Kidney (tissue), 14 donors: Measurements from ENCODE around the gene JPT1. TPM values are rescaled to one million over a fixed set of nuclear protein-coding genes. Genes with fewer than 3 reads are reported as not detected.
"Not testable (repeated sequence)": the region's sequence is repeated elsewhere in the genome, so short reads cannot be mapped to it uniquely, and the experiment has no call there.

Experiments used
- DNase-seq, 5 donors: peaks; one replicate each; pipeline ENCODE4 v3.0.0-alpha.2; 2013 to 2020
- FAIRE-seq: peaks from 2 replicates; lab custom pipeline; 2012; peaks lifted over from hg19 to GRCh38; lab: Jason Lieb, UNC
- H3K27ac ChIP-seq, 2 donors: one replicate each; pipeline ENCODE4 v1.7.0; 2013; ENCODE audit warnings: low read depth in 2 of 2, low read length in 2 of 2, inconsistent platforms in 1 of 2
- H3K27me3 ChIP-seq: one replicate; pipeline ENCODE4 v1.7.1; 2013; ENCODE audit warnings: low read length, inconsistent platforms; ENCODE audit not compliant: control insufficient read depth, insufficient read depth
- H3K36me3 ChIP-seq, 3 donors: one replicate each; pipeline versions ENCODE4 v1.7.0 to v1.7.1; 2013; ENCODE audit warnings: low read length in 3 of 3, control low read depth in 1 of 3, inconsistent platforms in 1 of 3; ENCODE audit not compliant: insufficient read depth in 3 of 3, control insufficient read depth in 2 of 3
- H3K4me1 ChIP-seq, 3 donors: one replicate each; pipeline versions ENCODE4 v1.7.0 to v1.7.1; 2013; ENCODE audit warnings: low read length in 3 of 3, inconsistent platforms in 1 of 3, low read depth in 1 of 3; ENCODE audit not compliant: control insufficient read depth in 2 of 3, insufficient read depth in 2 of 3
- H3K4me3 ChIP-seq, 3 donors: one replicate each; pipeline versions ENCODE4 v1.7.0 to v1.8.1; 2013; ENCODE audit warnings: low read length in 3 of 3, control low read depth in 1 of 3, inconsistent platforms in 1 of 3
- H3K9ac ChIP-seq, 3 donors: one replicate each; pipeline versions ENCODE4 v1.7.0 to v1.7.1; 2013; ENCODE audit warnings: low read length in 3 of 3, control low read depth in 1 of 3, inconsistent platforms in 1 of 3
- H3K9me3 ChIP-seq, 3 donors: one replicate each; pipeline versions ENCODE4 v1.7.0 to v1.7.1; 2013; ENCODE audit warnings: low read length in 3 of 3, control low read depth in 1 of 3, inconsistent platforms in 1 of 3; ENCODE audit not compliant: control insufficient read depth in 2 of 3, insufficient read depth in 1 of 3
- CTCF ChIP-seq: IDR thresholded peaks from 3 replicates; pipeline ENCODE4 v1.5.1; 2012; ENCODE audit warnings: mild to moderate bottlenecking, moderate library complexity, borderline replicate concordance; ENCODE audit not compliant: insufficient read depth; ENCODE audit errors: extremely low read depth
- intact Hi-C: fragments of 100-400 bp; cut with DNase I; formaldehyde crosslinking; loops from one replicate; pipeline ENCODE4 v1.11.1; 2022
- polyA plus RNA-seq: library from polyadenylated mRNA; stranded (reverse); fragments of 350-450 nt; fragmentation: Illumina TruSeq; extraction: RNeasy Lipid Tissue Mini Kit (QIAGEN cat#74804); gene quantifications from one replicate; pipeline ENCODE4 v1.2.3, GENCODE V29; 2014; ENCODE audit warnings: low read depth, low replicate concordance; ENCODE audit not compliant: insufficient read depth
- total RNA-seq: library from RNA; stranded (reverse); fragmentation: NEBNext Ultra II Directional; extraction: Animal tissue kit (Norgen Biotek cat#: 25700); gene quantifications from one replicate; pipeline ENCODE4 v1.2.1, GENCODE V29; 2021
- donor health status: control.
- donor health status: control.
- donor health status: control.
- donor health status: control.
- donor health status: control.
- donor health status: DM: yes; HTN: yes; CAD: no.
- donor health status: Normal renal cell carcinoma (clear cell type).

JPT1 gene
- total and polyA plus RNA-seq, 2 donors from 2014 or later: 76.4 to 122 TPM

DNA sequence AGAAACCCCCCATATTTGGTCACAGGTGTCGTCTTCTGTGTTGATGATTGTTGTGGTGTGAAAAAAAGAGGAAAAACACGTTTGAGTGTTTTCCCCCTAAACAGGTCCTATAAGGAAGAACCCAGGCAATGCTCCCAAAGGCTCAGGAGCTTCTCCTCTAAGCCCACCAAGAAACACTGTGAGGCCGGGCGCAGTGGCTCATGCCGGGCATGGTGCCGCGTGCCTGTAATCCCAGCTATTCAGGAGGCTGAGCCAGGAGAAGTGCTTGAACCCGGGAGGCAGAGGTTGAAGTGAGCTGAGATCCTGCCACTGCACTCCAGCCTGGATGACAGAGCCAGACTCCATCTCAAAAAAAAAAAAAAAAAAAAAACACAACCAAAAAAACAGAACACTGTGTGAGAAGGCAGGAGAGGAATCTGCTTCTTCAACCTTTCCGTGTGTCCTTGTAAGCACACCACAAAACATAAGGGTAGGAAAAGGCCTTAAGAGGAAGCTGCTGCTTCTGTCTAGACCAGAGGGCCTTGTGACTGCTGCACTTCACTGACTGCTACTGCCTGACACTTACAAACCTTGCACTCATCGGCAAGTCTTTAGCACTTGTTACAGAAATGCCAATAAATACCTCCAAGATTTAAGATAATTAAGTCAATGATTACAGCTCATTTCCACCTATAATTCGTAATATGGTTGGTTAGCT, 9.3 kb downstream of the JPT1 start:
- Histone ChIP-seq H3K9me3 (no peaks in the 10 kb centered on the region), H3K4me1 (peaks cover 0 to 3% (median 0%) of the 10 kb centered on the region in 3 donors), H3K36me3 (peaks cover 0 to 7% (median 3%) of the 10 kb centered on the region in 3 donors), H3K27me3 (no peaks in the 10 kb centered on the region), H3K9ac (no peak overlapping the region), H3K27ac (no peak overlapping the region), H3K4me3 (no peak overlapping the region)
- no peak for DNase-seq
- TF ChIP-seq CTCF: no peak
- intact Hi-C loops: no loop called here
- FAIRE-seq: no peak

DNA sequence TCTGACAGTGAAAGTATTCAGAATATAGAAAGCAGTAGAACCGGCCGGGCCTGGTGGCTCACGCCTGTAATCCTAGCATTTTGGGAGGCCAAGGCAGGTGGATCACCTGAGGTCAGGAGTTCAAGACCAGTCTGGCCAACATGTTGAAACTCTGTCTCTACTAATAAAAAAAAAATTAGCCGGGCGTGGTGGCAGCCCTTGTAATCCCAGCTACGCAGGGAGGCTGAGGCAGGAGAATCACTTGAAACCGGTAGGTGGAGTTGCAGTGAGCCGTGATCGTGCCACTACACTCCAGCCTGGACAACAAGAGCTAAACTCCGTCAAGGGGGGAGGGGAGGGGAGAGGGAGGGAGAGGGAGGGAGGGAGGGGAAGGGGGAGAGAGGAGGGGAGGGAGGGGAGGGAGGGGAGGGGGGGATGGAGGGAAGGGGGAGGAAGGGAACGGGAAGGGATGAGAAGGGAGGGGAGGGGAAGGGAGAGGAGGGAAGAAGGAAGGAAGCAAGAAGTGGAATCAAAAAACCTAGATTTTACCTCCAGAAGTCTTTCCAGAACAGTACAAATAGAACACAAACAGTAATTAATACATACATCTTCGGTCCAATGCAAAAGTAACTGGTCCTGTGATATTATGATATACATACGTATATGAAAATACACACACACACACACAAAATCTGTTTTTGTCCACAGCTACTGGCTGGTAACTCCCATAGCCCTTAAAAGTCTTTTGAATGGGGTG, 11.9 kb downstream of the JPT1 start:
- intact Hi-C loops: no loop called here

GRCh38 chr17:75138519-75138918, 15.8 kb downstream of the JPT1 start:
- FAIRE-seq: no peak
- no peak overlapping the region for H3K4me3 ChIP-seq
- intact Hi-C loops: no loop called here
- no peaks in the 10 kb centered on the region for H3K9me3 ChIP-seq
- no peak for TF ChIP-seq CTCF
- DNase-seq: no peak
- no peaks in the 10 kb centered on the region for H3K4me1 ChIP-seq
- H3K36me3 ChIP-seq: peaks cover 0 to 2% (median 0%) of the 10 kb centered on the region in 3 donors
- H3K27me3 ChIP-seq: no peaks in the 10 kb centered on the region
- no peak overlapping the region for H3K9ac ChIP-seq
- no peak overlapping the region for H3K27ac ChIP-seq

More for the DNA sequence above, 11.9 kb downstream of the JPT1 start:
- Histone ChIP-seq H3K27me3 (no peaks in the 10 kb centered on the region), H3K4me1 (no peaks in the 10 kb centered on the region), H3K9ac (no peak overlapping the region), H3K27ac (no peak overlapping the region), H3K36me3 (peaks cover 0 to 7% (median 3%) of the 10 kb centered on the region in 3 donors), H3K4me3 (no peak overlapping the region), H3K9me3 (no peaks in the 10 kb centered on the region)
- FAIRE-seq (no peak), DNase-seq (no peak)
- TF ChIP-seq CTCF: no peak

GRCh38 chr17:75137762-75138161, 16.6 kb downstream of the JPT1 start:
- H3K4me3 ChIP-seq, DNase-seq, FAIRE-seq, H3K36me3 ChIP-seq, H3K4me1 ChIP-seq, intact Hi-C loops, H3K9me3 ChIP-seq, H3K27me3 ChIP-seq, H3K9ac ChIP-seq, H3K27ac ChIP-seq: not testable (repeated sequence)
